ENCODE results near the gene RRAGA.

- TF ChIP-seq TAF1 (IDR thresholded peaks at IDR 0.05; ENCODE audit: borderline replicate concordance, low read depth, low read length), result no peak
- no peak for TF ChIP-seq POLR2A (IDR thresholded peaks at IDR 0.05; ENCODE audit: low read depth, low read length)
Measured at GRCh38 chr9:19028835-19029451, 20.3 kb upstream of the RRAGA start.

Measured in GM12892 (cell line).